ENCODE data around the gene DKK1.

The DKK1 gene

GRCh38 chr10:52300599-52301277 is 13.3 kb upstream of the DKK1 start:
- no peak for TF ChIP-seq CTCF (conservative IDR thresholded peaks at IDR 0.05; ENCODE audit: low read length)
- DNase-seq (ENCODE audit: low read depth), result no peak

GRCh38 chr10:52308251-52309031 is 5.6 kb upstream of the DKK1 start:
- TF ChIP-seq CTCF (conservative IDR thresholded peaks at IDR 0.05; ENCODE audit: low read length), result peak; percentile 77
- H3K4me3 ChIP-seq (ENCODE audit: low read length), result peak overlapping the region; percentile 64
- DNase-seq (ENCODE audit: low read depth), result peak; percentile 79

More at GRCh38 chr10:52300599-52301277, 13.3 kb upstream of the DKK1 start:
- no peak overlapping the region for H3K4me3 ChIP-seq (ENCODE audit: low read length)

- TF ChIP-seq CTCF (conservative IDR thresholded peaks at IDR 0.05; ENCODE audit: low read length), result no peak
- H3K4me3 ChIP-seq (ENCODE audit: low read length), result peak overlapping the region; percentile 78
- no peak for DNase-seq (ENCODE audit: low read depth)
Measured at GRCh38 chr10:52312942-52313255, 1.2 kb upstream of the DKK1 start.

- DNase-seq (ENCODE audit: low read depth), result peak; percentile 9
- peak overlapping the region; percentile 78 for H3K4me3 ChIP-seq (ENCODE audit: low read length)
- no peak for TF ChIP-seq CTCF (conservative IDR thresholded peaks at IDR 0.05; ENCODE audit: low read length)
Measured at GRCh38 chr10:52313256-52313932, 687 bp upstream of the DKK1 start.

GRCh38 chr10:52314822-52315552 is 906 bp downstream of the DKK1 start:
- peak overlapping the region; percentile 78 for H3K4me3 ChIP-seq (ENCODE audit: low read length)
- DNase-seq (ENCODE audit: low read depth), result peak; percentile 37
- TF ChIP-seq CTCF (conservative IDR thresholded peaks at IDR 0.05; ENCODE audit: low read length), result no peak

GRCh38 chr10:52316001-52316400 is 1.9 kb downstream of the DKK1 start:
- peak overlapping the region; percentile 78 for H3K4me3 ChIP-seq (ENCODE audit: low read length)
- TF ChIP-seq CTCF (conservative IDR thresholded peaks at IDR 0.05; ENCODE audit: low read length), result no peak
- DNase-seq (ENCODE audit: low read depth), result peak; percentile 20

All from AG10803 (cell line).